ENCODE data around the gene TMEM39B.

GRCh38 chr1:32051706-32052105 lies 21.0 kb upstream of the TMEM39B start:
- TF ChIP-seq CTCF (IDR thresholded peaks at IDR 0.05), result no peak
- TF ChIP-seq EZH2 (IDR thresholded peaks at IDR 0.05; ENCODE audit: borderline replicate concordance, insufficient read depth, low read depth, low read length, poor library complexity, severe bottlenecking), result no peak

Data from B cell (primary cell).